ENCODE data around the gene KLHL35.

- TF ChIP-seq YY1 (IDR thresholded peaks at IDR 0.05; ENCODE audit: insufficient read depth, insufficient read length) (no peak), ZNF274 (IDR thresholded peaks at IDR 0.05; ENCODE audit: low read depth, low read length) (no peak), SUZ12 (IDR thresholded peaks at IDR 0.05; ENCODE audit: extremely low read depth, insufficient read depth, insufficient read length) (no peak)
Measured at GRCh38 chr11:75375626-75376025, 57.4 kb downstream of the KLHL35 start.

Measured in NT2/D1 (cell line).